ENCODE results near the gene NXPH1.

NXPH1 gene

DNA sequence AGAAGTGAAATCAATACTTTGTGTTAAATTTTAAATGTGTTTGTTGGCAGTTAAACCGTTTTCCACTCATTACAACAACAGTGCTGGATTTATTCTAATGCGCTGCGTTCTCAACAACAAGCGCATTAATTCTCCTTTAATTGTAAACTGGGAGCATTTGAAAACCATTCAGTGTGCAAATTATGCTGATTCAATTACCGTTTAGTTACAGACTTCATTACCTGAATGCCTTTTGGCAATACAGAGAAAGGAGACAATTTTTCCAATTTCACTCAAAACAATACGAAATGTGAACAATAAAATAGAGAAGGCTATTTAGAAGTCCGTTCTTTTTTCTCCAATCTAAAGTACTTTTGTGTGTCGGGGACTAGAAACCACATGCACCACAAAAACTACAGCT lies 4.2 kb downstream of the NXPH1 start:
- DNase-seq: no peak

DNA sequence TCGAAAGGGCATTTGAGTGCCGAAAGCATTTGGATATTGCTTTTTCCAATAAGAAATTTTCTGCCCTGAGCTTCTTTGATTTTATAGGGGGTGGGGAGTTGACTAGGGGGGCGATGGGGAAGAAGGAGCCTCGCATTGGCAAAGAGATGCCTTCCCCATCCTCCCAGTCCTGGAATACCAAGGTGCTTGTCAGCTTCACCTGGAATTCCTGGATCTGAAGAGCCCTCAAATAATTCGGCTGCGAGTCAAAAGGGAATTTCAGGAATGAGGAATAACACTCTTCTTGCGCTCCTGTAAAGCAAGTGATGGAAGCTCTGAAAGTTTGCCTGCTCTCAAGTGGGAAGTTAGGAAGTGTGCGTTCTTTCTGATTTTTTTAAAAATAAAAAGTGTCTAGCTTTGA lies 7.3 kb downstream of the NXPH1 start:
- no peak for DNase-seq

DNA sequence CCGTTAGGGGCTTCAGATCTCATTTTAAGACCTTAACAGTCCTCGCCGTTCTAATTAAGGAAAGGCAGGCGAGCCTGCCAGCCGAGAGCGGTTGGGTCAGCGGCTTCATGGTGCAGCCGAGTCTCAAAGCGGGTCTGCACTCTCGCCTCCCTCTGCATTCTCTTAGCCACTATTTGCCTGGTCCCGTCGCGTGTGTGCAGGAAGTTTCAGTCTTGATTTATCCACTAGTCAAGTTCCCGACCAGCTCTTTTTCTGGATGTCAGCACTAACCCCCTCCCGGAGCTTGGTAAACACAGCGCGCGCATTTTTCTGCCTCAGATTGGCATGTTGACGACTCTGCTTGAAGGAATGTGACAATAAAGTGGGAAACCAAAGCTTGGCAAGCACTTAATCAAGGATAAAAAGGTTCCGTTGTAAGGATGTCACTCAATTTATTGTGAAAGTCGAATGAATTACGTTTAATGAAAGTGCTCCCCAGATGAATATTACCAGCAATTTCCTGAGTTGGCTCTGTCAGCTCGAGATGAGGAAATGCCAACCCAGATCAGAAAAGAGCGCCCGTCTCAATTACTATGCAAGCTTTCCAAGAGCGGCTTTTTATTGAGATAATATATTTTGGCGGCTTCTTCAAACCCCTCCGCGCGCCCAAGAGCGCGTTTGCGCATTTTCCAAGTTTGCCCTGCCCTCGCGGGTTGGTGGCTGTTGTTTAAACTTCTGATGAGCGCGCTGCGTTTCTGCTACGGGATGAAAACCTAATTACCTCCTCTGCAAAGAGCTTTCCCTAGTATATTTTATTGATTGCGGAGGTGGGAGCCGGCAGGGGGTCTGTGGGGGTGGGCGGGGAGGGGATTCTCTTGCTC lies 7.9 kb downstream of the NXPH1 start:
- DNase-seq: no peak

DNA sequence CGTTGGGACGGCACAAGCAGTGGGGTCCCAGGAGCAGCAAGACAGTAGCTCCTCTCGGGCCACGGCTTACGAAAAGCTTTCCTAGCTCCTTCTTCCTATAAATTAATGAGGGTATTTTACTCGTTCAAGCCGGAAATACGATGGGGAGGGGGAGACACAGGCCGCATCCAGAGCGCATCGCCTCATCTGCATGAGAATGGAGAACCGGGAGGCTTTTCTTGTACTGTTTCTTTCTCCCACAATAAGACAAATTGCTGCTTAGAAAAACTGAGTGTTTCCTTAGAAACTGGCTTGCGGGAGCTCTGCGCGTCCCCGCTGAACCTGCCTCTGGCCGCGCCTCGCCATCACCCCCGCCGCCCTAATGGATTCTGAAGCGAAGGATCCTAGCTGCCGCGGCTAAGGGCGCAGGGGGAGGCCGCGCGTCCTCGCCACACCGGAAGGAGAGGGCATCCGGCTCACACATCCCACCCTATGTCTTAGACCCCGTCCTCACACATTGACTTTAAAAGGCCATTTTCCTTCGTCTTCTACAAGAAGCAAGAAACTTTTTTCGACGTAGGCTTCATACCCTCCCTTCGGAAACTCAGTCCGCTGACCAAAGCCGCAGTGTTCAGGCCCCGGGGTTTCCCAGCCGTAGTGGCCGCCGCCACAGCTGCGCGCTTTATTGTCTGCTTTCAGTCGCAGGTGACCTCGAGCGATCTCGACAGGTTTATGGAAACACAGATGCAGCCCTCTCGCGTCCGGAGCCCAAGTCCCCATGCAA lies 8.8 kb downstream of the NXPH1 start:
- no peak for DNase-seq

DNA sequence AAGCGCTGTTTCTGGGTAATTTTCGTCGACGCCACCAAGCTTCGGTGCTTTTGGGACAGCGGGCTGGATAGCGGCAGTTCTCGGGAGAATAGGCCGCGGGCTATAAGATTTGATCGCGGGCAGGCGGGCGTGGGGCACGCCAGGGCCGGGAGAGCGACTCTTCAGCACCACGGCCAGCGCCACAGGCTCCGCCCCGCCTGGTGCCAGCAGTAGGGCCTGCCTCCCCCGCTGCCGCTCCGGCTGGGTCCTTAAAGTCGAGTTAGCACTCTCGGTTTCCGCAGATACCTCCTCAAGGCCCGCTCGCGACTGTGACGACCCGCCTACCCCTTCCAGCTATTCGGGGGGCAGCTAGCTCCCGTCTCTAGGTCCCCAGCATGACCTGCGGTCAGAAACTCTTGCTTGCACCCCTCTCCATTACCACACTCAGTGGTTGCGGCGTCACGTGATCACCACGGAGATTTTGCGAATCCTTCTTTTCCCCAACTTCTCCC lies 9.4 kb downstream of the NXPH1 start:
- DNase-seq: peak; percentile 20

DNA sequence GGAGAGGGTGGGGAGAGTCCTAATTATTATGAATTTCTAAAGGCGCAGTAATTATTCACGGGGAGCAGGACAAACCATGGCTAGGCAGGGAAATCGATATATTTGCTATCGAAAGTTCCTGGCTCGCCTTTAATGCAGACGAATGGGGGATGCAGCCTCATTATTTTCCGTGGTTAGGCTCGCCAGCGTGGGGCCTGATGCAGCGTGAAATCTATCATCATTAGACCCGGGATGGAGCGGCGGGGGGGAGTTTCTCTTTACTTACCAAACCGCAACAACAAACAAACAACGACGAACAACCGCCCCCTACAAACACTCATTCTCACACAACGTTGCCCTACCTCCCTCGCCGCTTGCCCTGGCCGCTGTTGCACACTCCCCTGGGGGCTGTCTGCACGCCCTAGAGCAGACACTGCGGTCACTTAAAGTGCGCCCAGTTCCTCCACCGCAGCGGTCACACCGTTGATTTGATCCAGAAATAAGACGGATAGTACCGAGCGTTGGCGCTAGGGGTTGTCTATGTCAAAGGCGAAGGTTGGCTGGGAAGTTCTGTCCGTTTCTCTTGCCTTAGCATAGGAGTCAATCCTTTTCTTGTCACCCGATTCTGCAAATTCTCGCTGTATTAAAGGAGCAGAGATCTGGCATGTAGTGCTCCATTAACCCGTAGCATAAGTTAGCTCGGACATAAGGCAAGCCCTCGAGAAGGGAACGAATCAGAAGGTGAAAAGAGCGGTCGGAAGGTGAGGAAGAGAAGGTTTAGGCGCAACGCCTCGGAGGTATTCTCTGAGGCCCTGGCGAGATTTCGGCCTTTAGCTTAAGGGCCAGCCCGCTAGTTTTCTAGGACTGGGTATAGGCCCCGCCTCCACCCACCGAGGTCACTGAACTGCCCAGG lies 10.4 kb downstream of the NXPH1 start:
- DNase-seq: no peak

DNA sequence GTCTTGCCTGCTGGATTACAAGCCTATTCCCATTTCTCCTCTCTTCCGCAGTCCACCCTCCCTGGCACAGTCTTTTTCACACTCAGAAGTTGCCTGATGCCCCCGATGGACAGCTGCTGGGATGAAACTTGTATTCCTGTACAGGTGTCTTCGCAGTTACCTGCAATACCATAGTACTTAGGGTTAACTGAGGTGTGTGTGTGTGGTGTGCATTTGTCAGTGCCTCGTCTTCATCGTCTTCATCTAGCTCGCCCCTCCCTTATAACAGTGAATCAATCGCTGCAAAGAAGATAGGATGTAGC lies 11.0 kb downstream of the NXPH1 start:
- DNase-seq: no peak

DNA sequence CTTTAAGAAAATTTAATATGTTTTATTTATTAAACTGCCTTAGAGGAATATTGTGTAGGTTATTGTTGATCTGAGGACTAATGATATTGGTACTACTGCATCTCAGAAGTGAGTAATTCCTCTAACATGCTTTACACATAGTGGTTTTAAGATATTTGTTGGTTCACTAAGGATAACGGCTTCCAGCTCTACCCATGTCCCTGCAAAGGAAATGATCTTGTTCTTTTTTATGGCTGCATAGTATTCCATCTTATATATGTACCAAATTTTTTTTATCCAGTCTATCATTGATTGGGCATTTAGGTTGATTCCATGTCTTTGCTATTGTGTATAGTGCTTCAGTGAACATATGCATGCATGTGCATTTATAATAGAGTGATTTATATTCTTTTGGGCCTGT lies 20.1 kb downstream of the NXPH1 start:
- no peak for DNase-seq

DNA sequence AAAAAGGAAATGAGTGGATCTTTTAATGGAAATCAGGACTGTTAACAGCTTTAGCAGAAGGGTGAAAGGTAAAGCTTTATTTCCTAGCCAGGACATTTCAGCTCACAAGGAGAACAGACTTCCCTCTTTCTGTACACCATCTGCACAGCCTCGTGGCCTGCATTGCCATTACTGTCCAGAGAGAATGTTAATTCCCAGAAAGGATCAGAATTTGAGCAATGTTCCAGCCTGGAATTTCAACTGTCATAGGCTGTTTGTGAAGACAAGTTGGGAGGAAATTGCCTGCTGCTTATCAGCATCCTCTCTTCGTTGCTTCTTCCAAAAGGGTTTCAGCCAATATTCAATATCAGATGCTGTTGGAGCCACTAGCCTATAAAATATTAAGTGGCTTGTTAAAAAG lies 22.0 kb downstream of the NXPH1 start:
- DNase-seq: no peak

DNA sequence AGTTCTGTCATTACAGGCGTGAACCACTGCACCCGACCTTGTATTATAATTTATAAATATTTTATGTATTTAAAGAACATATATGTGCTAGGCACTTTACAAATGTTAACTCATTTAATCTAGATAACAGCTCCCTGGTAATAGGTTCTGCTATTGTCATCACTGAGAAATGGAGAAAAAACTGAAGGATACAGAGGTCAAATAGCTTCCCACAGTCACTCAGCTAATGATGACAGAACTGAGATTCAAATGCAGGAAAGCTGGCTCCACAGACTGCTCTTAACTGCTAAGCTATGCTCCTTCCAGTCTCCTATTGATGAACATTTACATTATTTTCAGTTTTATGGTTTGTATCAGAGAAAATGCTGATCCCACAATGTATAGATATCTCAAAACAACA lies 28.9 kb downstream of the NXPH1 start:
- no peak for DNase-seq

DNA sequence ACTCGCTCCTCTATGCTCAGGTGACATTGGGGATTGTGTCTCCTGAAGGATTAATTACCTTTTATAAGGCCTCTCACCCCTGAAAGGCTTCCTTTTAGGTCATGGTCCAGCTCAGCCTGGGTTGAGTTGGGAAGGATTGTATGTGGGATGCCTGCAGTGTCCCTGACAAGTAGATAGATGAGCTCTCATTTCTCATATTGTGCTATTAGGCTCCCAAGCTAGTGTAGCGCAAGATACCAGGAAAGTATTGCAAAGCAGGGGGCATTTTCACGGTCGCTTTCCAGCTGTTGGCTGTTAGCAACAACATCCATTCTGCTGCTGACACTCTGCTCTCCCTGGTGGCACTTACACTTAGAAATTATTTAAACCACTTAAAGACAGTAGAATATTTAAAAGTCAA lies 31.9 kb downstream of the NXPH1 start:
- no peak for DNase-seq

DNA sequence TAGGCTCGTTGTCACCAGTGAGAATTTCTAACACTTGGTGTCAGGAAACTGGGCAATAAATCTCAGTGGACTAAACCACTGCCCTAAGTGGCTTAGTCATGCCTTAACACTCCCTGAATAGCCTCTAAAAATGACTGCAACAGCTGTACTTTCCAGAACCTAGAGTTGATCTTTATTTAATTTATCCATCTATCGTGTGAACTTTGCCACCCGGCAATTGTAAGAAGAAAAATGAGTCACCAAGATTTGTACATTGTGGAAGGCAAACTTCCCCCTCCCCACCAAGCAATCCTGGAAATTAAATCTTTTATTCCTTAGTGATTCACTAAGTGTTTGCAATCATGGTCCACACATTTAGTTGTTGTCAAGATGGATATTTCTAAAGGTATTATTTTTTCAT lies 47.1 kb downstream of the NXPH1 start:
- no peak for DNase-seq

DNA sequence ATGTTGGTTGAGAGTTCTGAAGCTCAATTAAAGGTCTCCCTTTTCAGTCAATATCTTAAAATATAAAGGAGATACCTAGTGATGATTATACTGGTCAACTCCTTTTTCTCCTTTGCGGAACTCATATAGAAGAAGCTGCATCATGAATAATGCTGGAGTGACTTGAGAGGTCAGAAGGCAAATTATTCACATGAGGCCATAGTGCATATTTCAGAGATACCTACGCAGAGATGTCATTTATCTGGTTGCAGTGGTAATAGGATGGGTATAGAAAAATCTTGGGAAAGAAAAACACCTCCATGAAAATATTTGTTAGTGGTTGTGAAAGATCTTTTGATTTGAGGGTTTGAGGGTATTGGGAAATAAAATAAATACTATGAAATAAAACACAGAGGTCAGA lies 47.7 kb downstream of the NXPH1 start:
- DNase-seq: no peak

DNA sequence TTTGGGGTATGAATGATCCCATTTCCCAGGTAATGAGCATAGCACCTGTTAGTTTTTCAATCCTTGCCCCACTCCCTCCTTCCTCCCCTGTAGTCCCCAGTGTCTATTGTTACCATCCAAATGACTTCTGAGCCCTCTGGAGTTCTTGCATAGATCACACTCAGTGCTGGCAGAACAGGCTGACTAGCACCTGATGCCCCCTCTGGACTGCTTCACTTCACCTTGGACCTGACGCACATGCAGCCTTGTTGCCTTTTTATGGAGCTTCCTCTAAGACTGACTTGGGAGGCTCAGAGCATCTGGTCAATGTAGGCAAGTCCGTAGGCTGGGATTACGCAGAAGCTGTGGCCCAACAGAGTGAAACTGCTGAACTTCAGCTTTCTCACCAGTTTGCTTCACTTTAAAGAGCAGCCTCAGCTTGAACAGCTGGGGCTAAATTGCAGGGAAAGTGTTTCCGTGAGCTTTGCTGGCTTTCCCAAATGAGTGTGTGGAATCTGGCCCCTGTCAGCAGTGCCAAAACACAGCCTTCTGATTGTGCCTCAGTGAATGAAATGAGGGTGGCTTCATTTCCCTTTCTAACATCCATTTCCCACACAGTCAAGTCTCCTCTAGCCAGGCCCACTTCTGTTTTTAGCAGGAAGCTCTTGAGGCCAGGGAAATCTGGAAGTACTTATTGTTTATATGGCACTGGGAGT lies 48.5 kb downstream of the NXPH1 start:
- DNase-seq: no peak

DNA sequence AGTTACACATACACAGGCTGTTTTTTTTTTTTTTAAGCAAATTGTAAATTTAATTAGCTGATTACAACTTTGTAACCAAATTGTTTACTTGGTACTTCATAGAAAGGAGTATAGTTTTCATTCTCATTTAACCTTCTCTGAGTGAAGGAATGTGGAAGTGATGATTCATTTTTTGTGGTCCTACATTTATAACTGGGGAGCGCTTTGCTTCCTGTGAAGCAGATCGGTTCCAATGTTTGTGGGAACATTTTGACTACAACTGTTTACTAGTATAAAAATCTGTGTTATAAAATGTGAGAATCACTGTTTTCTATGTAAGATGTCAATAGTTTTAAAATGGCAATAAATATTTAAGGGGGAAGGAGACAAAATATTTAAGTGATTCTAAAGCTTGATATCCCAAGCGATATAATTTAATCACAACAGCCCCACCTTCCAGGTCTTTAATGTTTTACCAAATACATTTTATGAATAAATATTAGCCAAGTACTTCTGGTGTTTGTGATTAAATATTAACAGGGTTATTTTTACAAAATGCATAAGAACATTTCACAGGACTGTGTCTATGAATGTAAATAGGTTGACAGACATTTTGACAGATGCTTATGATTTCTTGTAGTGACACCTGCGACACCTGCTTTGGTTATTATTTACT lies 57.1 kb downstream of the NXPH1 start:
- DNase-seq: no peak

DNA sequence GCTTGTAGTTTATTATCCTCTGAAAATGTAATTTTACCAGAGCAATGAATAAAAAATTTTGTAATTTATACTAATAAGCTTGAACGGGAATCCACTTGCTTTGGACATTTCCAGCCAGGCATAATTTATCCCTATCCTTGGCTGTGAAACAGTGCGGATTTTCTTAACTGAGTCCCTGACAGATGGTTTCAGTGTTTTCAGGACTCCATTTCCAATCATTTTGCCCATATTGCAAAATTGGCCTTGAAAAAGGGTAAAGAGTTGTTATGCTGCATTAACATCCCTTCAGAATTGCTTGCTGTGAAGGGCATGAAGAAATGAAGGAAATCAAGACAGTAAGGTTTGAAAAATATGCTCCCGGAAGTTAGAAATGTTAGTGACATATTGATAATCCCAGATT lies 57.7 kb downstream of the NXPH1 start:
- DNase-seq: no peak

DNA sequence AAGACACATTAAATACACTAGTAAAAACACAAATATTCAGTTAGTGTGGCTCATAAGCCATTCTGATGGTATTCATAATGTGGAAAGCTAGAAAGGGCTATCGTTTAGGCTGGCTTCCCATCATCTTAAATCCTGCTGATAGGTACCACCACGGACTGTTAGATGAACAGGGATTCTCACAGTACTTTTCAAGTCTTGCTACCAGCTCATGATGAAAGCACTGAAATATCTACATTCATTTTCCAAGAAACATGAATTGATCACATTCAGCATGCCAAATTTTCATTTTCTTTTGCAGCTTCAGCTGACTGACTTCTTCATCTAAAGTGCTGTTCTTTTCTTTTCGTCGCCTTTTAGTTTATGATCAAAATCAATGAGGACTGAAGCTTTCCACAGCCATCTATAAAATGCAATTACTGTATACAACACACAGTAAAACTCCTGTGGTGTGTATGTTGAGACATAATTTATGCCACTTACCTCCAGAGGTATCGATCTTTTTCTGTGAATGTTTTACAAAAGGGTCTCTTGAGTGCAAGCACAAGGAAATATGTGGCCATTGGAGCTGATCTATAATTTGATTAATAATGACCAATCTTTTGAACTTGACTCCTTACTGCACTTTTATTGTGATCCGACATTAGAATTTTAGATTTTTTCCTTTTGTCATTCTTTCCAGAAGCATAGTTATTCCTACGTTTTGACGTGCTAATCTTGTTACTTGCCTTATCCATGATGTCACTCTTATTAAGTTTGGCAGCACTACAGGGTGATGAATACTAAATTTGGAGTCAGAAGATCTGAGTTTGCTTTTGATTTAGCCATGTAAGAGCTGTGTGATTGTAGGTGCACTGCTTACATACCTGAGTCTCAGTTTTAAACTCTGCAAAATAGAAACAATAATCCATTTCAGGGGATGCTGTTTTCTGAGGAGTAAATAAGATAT lies 58.4 kb downstream of the NXPH1 start:
- DNase-seq: no peak

DNA sequence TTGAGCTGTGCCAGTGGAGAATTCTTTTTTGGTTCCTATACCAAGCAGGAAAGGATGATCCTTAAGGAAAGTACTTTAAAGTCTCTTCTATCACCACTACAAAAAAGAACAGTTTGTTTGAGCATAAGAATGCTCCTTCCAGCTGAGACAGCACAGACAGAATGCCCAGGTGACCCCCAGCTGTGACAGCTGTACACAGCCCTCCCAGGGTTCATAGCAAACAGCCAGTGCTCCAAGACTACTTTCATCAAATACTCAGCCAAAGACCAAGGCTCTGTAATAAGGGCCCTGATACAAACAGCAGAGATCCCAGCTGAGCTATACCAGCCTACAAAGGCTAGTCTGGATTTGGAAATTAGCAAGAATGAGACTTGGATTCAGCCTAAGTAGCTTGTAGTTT lies 65.7 kb downstream of the NXPH1 start:
- no peak for DNase-seq

DNA sequence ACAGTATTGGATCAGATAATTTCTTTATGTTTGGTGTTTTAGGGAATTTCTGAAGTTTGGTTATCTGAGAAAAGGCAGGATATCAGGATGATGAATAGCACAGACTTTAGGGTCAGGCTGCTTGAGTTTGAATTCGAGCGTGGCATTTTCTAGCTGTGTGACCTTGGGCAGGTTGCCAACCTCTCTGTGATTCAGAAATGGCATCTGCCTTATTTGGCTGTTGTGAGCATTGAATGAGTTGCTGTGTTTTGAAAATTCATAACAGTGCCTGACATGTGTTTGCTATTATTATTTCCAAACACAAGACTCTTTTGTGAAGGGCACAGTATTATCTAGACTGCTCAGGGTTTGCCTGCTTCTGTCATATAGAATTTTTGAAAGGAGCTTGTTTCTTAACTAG lies 66.9 kb downstream of the NXPH1 start:
- no peak for DNase-seq

DNA sequence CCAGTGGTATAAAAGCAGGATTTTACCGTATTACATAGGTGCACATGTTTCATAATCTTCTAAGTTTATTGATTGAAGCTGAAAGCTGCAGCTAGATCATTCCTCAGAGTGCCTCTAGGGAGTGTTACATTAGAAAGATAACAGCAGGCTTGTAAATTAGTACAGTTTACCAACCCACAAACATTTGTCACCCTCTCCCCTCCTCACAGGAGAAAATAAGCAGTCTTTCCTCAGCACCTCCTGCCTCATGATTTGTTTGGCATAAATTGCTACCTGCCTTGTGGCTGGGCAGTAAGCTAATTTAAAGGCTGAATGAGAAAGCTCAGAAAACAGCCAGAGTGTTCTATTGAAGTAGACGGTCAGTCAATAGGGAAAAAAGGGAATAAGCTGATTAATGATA lies 74.2 kb downstream of the NXPH1 start:
- no peak for DNase-seq

DNA sequence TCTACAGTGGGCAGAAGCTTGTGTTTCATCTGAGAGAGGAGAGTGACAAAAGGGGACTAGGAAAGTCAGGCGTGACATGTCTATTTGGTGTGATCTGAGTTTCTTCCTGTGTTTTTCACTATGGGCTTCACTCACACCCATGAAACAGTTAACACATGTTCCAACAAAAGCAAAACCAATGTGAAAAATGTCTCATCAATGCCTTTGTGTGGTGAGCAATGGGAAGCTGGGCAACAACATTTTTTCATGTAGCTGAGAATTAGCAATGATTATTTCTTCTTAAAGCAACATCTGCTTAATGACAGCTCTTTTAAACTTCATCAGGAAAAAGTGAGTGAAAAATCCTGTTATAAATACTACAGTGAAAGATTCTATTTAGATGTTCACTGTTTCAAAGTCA lies 76.2 kb downstream of the NXPH1 start:
- DNase-seq: no peak

All from activated gamma-delta T cell treated with Interleukin-2 at 50 U/mL for 16 hours (primary cell).